Measurements from ENCODE around the gene GALNT11. TPM values are rescaled to one million over a fixed set of nuclear protein-coding genes. Genes with fewer than 3 reads are reported as not detected.
"Not testable (repeated sequence)": the region's sequence is repeated elsewhere in the genome, so short reads cannot be mapped to it uniquely, and the experiment has no call there.

The GALNT11 gene
- total and polyA plus RNA-seq, 11 donors: 10.6 to 28.8 (median 22.0) TPM

DNA sequence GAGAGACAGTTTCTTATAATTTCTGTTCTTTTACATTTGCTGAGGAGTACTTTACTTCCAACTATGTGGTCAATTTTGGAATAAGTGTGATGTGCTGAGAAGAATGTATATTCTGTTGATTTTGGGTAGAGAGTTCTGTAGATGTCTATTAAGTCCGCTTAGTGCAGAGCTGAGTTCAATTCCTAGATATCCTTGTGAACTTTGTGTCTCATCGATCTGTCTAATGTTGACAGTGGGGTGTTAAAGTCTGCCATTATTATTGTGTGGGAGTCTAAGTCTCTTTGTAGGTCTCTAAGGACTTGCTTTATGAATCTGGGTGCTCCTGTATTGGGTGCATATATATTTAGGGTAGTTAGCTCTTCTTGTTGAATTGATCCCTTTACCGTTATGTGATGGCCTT is 38.3 kb downstream of the GALNT11 start:
- H3K4me1 ChIP-seq; ATAC-seq; DNase-seq; H3K27me3 ChIP-seq; intact Hi-C loops (cut with DNase I); H3K9me3 ChIP-seq; H3K27ac ChIP-seq; H3K4me3 ChIP-seq; H3K36me3 ChIP-seq: not testable (repeated sequence)
- 97 to 99% (median 99%) methylated on average over 3 of the region's 3 CpGs for WGBS, 4 donors

DNA sequence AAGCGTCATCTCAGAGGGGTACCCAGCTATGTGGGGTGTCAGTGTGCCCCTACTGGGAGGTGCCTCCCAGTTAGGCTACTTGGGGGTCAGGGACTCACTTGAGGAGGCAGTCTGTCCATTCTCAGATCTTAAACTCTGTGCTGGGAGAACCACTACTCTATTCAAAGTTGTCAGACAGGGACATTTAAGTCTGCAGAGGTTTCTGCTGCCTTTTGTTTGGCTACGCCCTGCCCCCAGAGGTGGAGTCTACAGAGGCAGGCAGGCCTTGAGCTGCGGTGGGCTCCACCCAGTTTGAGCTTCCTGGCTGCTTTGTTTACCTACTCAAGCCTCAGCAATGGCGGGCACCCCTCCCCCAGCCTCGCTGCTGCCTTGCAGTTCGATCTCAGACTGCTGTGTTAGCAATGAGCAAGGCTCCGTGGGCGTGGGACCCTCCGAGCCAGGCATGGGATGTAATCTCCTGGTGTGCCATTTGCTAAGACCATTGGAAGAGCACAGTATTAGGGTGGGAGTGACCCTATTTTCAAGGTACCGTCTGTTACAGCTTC is 40.4 kb downstream of the GALNT11 start:
- DNase-seq; H3K27me3 ChIP-seq; ATAC-seq; H3K4me1 ChIP-seq; H3K36me3 ChIP-seq; H3K4me3 ChIP-seq; intact Hi-C loops (cut with DNase I); H3K27ac ChIP-seq: not testable (repeated sequence)
- WGBS, 4 donors: 89 to 97% (median 94%) methylated on average over 8 to 10 of the region's 10 CpGs
- peaks cover 0 to 14% (median 0%) of the 10 kb centered on the region in 12 donors for H3K9me3 ChIP-seq

DNA sequence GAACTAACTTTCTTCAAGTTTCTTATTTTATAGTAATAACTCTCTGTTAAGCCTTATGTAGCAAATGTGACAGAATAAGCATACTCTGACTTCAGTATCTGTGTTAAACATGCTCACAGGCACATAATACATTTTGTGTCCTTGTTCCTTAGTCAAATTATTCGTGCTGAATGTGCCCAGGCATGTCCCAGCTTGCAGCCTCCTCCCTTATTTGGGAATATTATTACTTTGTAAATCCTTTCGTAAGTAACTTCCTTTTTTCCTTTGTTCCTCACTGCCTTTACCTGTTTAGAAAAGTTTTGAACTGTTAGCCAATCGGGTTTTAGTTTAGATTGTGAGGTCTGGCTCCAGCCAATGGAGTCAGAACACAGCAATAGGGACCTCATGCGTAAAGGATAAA is 46.9 kb downstream of the GALNT11 start:
- ATAC-seq: no peak
- Histone ChIP-seq H3K36me3 (no peaks in the 10 kb centered on the region), H3K27ac (no peak overlapping the region), H3K27me3 (no peaks in the 10 kb centered on the region), H3K4me3 (no peak overlapping the region), H3K4me1 (peaks cover 0 to 27% (median 10%) of the 10 kb centered on the region in 12 donors), H3K9me3 (peaks cover 0 to 7% (median 0%) of the 10 kb centered on the region in 12 donors)
- DNase-seq: no peak
- TF ChIP-seq POLR2A (IDR thresholded peaks at IDR 0.05): no peak
- TF ChIP-seq, protein P1, sequence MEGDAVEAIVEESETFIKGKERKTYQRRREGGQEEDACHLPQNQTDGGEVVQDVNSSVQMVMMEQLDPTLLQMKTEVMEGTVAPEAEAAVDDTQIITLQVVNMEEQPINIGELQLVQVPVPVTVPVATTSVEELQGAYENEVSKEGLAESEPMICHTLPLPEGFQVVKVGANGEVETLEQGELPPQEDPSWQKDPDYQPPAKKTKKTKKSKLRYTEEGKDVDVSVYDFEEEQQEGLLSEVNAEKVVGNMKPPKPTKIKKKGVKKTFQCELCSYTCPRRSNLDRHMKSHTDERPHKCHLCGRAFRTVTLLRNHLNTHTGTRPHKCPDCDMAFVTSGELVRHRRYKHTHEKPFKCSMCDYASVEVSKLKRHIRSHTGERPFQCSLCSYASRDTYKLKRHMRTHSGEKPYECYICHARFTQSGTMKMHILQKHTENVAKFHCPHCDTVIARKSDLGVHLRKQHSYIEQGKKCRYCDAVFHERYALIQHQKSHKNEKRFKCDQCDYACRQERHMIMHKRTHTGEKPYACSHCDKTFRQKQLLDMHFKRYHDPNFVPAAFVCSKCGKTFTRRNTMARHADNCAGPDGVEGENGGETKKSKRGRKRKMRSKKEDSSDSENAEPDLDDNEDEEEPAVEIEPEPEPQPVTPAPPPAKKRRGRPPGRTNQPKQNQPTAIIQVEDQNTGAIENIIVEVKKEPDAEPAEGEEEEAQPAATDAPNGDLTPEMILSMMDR (IDR thresholded peaks at IDR 0.05): no peak
- intact Hi-C loops (cut with DNase I): no loop called here
- WGBS, 4 donors: 84 to 91% (median 90%) methylated on average over 4 of the region's 4 CpGs

DNA sequence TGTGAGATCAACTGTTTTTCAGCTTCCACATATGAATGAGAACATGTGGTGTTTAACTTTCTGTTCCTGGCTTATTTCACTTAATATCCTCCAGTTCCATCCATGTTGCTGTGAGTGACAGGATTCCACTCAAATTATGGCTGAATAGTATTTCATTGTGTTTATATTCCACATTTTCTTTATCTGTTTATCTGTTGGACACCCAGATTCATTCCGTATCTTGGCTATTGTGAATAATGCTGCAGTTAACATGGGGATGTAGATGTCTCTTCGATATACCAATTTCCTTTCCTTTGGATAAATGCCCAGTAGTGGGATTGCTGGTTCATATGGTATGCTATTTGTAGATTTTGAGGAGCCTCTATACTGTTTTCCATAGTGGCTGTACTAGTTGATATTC is 47.9 kb downstream of the GALNT11 start:
- no peak for DNase-seq
- H3K4me1 ChIP-seq: peaks cover 0 to 34% (median 10%) of the 10 kb centered on the region in 12 donors
- H3K4me3 ChIP-seq: no peak overlapping the region
- H3K27me3 ChIP-seq: no peaks in the 10 kb centered on the region
- H3K9me3 ChIP-seq: peaks cover 0 to 7% (median 0%) of the 10 kb centered on the region in 12 donors
- intact Hi-C loops (cut with DNase I): no loop called here
- no peak overlapping the region for H3K27ac ChIP-seq
- no peak for TF ChIP-seq POLR2A (IDR thresholded peaks at IDR 0.05)
- TF ChIP-seq, protein P1 (IDR thresholded peaks at IDR 0.05): no peak
- ATAC-seq: no peak
- H3K36me3 ChIP-seq: no peaks in the 10 kb centered on the region
- WGBS, 4 donors: 80 to 89% (median 85%) methylated on average over 2 of the region's 2 CpGs

DNA sequence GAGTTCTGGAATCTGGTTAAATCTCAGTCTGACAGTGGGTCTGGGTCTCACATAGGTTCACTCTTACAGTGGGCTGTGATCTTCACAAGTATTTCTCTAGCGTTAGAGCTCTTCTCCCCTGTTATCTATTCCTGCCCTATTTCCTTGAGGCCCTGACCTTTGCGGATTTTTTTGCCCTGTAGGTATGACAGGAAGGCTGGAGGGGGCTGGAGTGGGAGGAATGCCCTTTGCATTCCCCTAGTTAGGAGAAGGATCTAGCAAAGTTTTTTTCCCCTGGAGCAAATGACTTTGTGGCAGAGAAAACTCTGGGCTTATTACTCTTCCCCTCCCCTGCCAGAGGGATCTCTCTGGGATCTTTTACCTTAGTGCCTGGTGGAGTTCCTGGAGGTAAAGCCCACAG is 49.2 kb downstream of the GALNT11 start:
- Histone ChIP-seq H3K9me3 (peaks cover 0 to 7% (median 0%) of the 10 kb centered on the region in 12 donors), H3K4me3 (no peak overlapping the region), H3K27me3 (no peaks in the 10 kb centered on the region), H3K27ac (no peak overlapping the region), H3K36me3 (no peaks in the 10 kb centered on the region), H3K4me1 (peaks cover 0 to 34% (median 10%) of the 10 kb centered on the region in 12 donors)
- DNase-seq (no peak), ATAC-seq (no peak)
- TF ChIP-seq, protein P1 (IDR thresholded peaks at IDR 0.05): no peak
- no peak for TF ChIP-seq POLR2A (IDR thresholded peaks at IDR 0.05)
- WGBS, 4 donors: 35 to 54% (median 44%) methylated on average over 2 of the region's 2 CpGs
- intact Hi-C loops (cut with DNase I): no loop called here

DNA sequence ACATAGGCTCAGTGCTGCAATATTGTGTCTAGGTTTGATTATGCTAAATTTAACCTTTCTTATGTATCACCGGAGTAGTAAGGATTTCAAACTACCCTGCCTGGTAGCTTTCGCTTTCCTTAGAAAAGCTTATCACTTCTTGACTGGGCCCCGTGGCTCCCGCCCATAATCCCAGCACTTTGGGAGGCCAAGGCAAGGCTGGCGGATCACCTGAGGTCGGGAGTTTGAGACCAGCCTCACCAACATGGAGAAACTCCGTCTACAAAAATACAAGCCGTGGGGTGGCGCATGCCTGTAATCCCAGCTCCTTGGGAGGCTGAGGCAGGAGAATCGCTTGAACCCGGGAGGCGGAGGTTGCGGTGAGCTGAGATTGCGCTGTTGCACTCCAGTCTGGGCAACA is 49.9 kb downstream of the GALNT11 start:
- H3K4me1 ChIP-seq: peaks cover 0 to 34% (median 10%) of the 10 kb centered on the region in 12 donors
- intact Hi-C loops (cut with DNase I); H3K36me3 ChIP-seq; DNase-seq; H3K4me3 ChIP-seq; H3K9me3 ChIP-seq; ATAC-seq; H3K27me3 ChIP-seq; H3K27ac ChIP-seq: not testable (repeated sequence)
- 97 to 99% (median 98%) methylated on average over 14 of the region's 14 CpGs for WGBS, 4 donors

Data from heart left ventricle (tissue), 16 donors.